Measurements from ENCODE around the gene ACP3.
"Not testable (repeated sequence)": the region's sequence is repeated elsewhere in the genome, so short reads cannot be mapped to it uniquely, and the experiment has no call there.

ACP3 gene

DNA sequence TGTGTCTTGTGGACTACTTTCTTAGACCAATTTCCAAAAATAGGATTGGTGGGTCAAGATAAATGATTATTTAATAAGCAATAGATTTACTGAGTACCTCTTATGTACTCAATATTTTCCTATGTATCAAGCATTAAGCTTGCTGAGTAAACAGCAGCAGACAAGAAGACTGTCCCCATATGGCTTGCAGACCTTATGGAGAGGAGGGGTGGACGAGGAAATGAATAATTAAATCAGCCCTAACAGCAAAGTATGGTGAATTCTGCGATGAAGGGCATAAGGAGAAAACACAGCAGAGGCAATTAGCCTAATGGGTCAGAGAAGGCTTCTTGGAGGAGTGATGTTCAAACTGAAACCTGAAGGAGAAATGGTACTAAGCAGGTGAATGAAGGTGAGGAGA is 45.1 kb downstream of the ACP3 start:
- no peaks in the 10 kb centered on the region for H3K36me3 Mint-ChIP-seq (ENCODE audit: low read depth)
- no peak overlapping the region for H3K27ac Mint-ChIP-seq
- no peak for DNase-seq
- H3K4me3 Mint-ChIP-seq: no peak overlapping the region
- H3K4me1 Mint-ChIP-seq (ENCODE audit: low read depth): no peaks in the 10 kb centered on the region
- peaks cover 19% of the 10 kb centered on the region for H3K27me3 Mint-ChIP-seq
- no peaks in the 10 kb centered on the region for H3K9me3 Mint-ChIP-seq

DNA sequence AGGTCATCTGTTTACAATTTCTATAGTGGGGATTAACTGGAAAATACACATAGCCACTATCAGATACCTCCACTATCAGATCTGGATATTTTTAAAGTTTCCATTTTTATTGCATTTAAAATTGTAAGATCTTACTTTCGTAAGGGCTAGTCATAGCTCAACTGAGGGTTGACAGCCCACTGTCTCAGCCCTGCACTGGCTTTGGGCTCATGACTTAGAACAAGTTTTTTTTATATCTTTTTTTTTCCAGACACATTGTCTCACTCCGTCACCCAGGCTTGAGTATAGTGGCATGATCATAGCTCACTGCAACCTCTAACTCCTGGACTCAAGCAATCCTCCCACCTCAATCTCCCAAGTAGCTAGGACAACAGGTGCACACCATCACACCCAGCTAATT is 51.3 kb downstream of the ACP3 start:
- Mint-ChIP-seq H3K4me3 (no peak overlapping the region), H3K27ac (peak overlapping the region; percentile 51), H3K4me1 (ENCODE audit: low read depth) (peaks cover 3% of the 10 kb centered on the region), H3K36me3 (ENCODE audit: low read depth) (no peaks in the 10 kb centered on the region), H3K27me3 (peaks cover 12% of the 10 kb centered on the region), H3K9me3 (no peaks in the 10 kb centered on the region)
- no peak for DNase-seq

DNA sequence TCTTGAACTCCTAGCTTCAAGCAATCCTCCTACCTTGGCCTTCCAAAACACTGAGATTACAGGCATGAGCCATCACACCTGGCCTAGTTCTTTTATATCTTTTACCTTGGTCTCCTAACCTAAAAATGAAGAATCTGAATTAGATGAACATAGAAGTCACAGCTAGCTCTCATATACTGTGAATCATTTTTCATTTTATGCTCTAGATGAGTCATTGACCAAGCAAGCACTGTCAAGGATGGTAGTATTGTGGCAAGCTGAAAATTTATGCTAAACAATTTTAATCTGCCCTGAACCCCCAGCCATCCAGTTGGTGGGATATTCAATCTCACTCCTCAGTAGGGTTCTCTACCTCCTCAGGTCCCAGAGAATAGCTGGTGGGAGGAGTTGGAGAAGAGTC is 51.8 kb downstream of the ACP3 start:
- Mint-ChIP-seq H3K27ac (peak overlapping the region; percentile 51), H3K36me3 (ENCODE audit: low read depth) (no peaks in the 10 kb centered on the region), H3K4me3 (no peak overlapping the region), H3K27me3 (peaks cover 12% of the 10 kb centered on the region), H3K4me1 (ENCODE audit: low read depth) (peaks cover 3% of the 10 kb centered on the region), H3K9me3 (no peaks in the 10 kb centered on the region)
- no peak for DNase-seq

DNA sequence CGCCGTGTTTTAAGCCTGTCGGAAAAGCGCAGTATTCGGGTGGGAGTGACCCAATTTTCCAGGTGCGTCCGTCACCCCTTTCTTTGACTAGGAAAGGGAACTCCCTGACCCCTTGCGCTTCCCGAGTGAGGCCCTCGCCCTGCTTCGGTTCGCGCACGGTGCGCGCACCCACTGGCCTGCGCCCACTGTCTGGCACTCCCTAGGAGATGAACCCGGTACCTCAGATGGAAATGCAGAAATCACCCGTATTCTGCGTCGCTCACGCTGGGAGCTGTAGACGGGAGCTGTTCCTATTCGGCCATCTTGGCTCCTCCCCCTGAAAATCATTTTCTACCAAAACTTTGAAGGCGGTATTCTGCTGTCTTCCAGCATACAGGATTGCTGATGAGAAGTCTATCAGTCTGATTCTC is 59.7 kb downstream of the ACP3 start:
- not testable (repeated sequence) for H3K36me3 Mint-ChIP-seq (ENCODE audit: low read depth); H3K4me1 Mint-ChIP-seq (ENCODE audit: low read depth); H3K9me3 Mint-ChIP-seq; DNase-seq; H3K27ac Mint-ChIP-seq
- Mint-ChIP-seq H3K27me3 (peaks cover 35% of the 10 kb centered on the region), H3K4me3 (peak overlapping the region; percentile 64)

DNA sequence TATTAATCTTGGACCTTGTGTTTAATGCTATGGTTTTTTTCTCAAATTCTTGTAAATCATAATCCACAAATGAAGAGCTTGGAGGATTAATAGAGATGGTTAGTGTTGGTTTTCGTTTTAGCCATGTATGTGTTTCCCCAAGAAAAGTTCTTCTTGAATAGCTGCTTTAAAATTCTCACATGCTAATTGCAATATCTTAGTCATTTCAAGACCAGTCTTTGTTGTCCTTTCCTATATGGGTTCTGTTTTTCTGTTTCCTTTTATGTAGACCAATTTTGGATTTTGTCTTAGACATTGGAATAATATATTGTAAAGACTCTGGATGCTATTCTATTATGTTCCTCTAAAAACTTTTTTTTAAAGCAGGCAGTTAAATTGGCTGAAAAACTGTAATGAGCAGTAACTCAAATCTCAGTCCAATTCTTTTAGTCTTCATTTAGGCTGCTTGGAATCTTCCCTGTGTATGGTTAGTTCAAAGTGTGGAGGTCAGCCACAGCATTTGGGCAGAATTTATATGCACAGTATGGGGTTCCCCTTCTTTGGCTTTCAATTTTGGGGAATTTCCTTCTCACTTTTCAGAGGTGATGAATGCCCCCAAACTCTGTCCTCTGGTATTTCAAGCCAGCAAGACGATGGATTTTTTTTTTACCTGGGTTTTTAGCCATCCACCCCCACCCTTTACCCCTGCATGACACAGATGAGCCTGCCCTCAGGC is 61.0 kb downstream of the ACP3 start:
- Mint-ChIP-seq H3K4me1 (ENCODE audit: low read depth) (no peaks in the 10 kb centered on the region), H3K27me3 (peaks cover 35% of the 10 kb centered on the region), H3K27ac (no peak overlapping the region), H3K9me3 (no peaks in the 10 kb centered on the region), H3K36me3 (ENCODE audit: low read depth) (no peaks in the 10 kb centered on the region), H3K4me3 (no peak overlapping the region)
- DNase-seq: no peak

DNA sequence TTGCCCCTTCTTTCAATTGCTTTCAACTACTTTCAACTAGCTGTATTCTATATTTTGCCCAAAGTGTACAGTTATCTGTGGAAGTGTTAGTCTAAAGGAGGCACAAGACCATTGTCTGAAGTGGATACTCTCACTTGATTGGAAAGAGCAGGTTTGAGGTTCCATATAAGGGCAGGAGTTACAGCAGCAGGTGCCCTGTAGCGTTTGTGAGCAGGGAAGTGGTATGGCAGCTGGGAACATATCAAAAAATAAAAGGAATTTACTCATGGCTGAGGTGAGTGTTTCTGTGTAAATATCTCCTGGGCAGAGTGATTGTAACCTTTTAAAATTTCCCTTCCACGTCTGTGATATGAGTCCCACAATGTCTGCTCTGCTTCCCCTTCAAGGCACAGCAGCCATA is 61.6 kb downstream of the ACP3 start:
- no peaks in the 10 kb centered on the region for H3K36me3 Mint-ChIP-seq (ENCODE audit: low read depth)
- no peak overlapping the region for H3K27ac Mint-ChIP-seq
- no peak overlapping the region for H3K4me3 Mint-ChIP-seq
- DNase-seq: no peak
- peaks cover 35% of the 10 kb centered on the region for H3K27me3 Mint-ChIP-seq
- no peaks in the 10 kb centered on the region for H3K9me3 Mint-ChIP-seq
- H3K4me1 Mint-ChIP-seq (ENCODE audit: low read depth): no peaks in the 10 kb centered on the region

DNA sequence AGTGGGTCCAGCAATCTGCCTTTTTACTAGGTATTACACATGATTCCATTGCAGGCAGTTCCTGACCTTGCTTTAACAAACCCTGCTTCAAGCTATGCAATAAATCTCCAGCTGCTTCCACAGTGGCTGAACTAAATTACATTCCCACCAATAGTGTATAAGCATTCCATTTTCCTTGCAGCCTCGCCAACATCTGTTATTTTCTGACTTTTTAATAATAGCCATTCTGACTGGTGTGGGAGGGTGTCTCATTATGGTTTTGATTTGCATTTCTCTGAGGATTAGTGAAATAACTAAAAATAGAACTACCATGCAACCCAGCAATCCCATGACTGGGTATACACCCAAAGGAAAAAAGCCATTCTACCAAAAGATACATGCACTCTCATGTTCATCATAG is 63.7 kb downstream of the ACP3 start:
- Mint-ChIP-seq H3K36me3 (ENCODE audit: low read depth) (no peaks in the 10 kb centered on the region), H3K27ac (no peak overlapping the region), H3K4me3 (no peak overlapping the region), H3K9me3 (no peaks in the 10 kb centered on the region), H3K4me1 (ENCODE audit: low read depth) (no peaks in the 10 kb centered on the region), H3K27me3 (peaks cover 35% of the 10 kb centered on the region)
- DNase-seq: no peak

DNA sequence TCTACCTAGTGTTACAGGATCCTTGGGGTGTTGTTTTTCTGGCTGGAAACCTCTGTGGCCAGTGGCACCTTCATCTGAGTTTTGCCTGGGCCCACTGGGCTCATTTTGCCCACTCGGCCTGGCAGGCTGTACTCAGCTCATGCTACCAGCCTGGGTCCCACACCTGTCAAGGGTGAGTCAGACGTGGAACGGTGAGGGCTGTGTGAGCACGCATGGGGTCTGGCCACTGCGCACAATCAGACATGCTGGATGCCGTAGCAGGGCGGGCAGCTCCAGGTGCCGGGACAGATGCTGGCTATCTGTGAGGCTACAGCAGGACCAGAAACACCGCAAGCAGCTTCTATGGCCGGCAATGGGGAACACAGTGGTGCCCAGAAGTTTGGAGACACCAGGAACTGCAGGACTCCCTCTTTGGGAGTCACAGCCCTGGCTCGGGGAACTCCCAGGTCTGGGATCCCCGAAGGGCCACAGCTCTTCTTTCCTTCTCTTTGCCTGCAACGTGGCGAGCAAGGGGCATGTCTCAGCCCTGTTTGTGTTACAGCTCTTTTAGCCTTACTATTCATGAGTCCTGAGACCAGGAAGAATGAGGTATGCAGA is 64.2 kb downstream of the ACP3 start:
- no peaks in the 10 kb centered on the region for H3K9me3 Mint-ChIP-seq
- DNase-seq: no peak
- no peak overlapping the region for H3K27ac Mint-ChIP-seq
- H3K27me3 Mint-ChIP-seq: peaks cover 35% of the 10 kb centered on the region
- H3K4me1 Mint-ChIP-seq (ENCODE audit: low read depth): no peaks in the 10 kb centered on the region
- no peaks in the 10 kb centered on the region for H3K36me3 Mint-ChIP-seq (ENCODE audit: low read depth)
- no peak overlapping the region for H3K4me3 Mint-ChIP-seq

DNA sequence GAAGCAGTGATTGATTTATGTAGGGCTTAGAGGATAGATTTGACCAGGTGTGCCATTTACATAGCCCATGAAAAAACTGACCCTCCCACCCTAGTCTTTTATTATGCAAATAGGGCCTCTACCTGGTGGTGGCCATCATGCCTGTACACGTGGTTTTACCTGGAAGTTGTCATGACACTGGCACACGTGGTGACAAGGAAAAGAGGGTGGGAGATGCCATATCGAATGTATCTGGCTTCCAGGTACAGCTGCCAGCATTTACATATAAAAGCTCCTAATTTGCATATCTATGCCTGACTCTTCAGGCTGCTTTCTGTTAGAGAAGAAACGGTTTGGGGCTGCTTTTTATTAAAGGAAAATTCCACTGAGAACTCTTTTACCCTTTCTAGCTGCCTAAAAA is 65.1 kb downstream of the ACP3 start:
- Mint-ChIP-seq H3K4me1 (ENCODE audit: low read depth) (no peaks in the 10 kb centered on the region), H3K36me3 (ENCODE audit: low read depth) (no peaks in the 10 kb centered on the region), H3K27ac (no peak overlapping the region), H3K27me3 (peaks cover 31% of the 10 kb centered on the region), H3K9me3 (no peaks in the 10 kb centered on the region), H3K4me3 (no peak overlapping the region)
- no peak for DNase-seq

DNA sequence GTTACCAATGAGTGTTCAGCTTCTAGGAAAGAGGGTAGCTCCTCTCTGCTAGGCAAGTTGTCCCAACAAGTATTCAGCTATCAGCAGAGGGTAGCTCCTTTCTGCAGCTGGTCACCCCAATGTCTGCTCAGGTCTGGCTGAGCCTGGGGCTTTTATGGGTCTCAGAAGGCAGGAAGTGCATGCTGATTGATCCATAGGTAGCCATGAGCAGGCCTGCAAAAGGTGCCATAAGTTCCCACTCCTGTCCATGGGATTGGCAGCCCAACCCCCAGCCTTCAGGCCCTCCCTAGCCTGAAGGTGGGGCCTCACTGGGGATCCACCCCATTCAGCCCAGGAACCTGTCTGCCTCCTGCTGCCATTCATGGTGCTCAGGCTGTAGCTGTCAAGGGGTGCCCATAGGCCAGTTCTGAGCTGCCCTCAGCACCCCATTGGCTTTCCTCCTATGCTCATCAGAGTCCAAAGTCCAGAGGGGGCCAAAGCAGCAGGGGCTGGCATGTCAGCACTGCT is 65.5 kb downstream of the ACP3 start:
- no peaks in the 10 kb centered on the region for H3K9me3 Mint-ChIP-seq
- peaks cover 26% of the 10 kb centered on the region for H3K27me3 Mint-ChIP-seq
- DNase-seq: no peak
- no peak overlapping the region for H3K4me3 Mint-ChIP-seq
- no peak overlapping the region for H3K27ac Mint-ChIP-seq
- H3K4me1 Mint-ChIP-seq (ENCODE audit: low read depth): no peaks in the 10 kb centered on the region
- H3K36me3 Mint-ChIP-seq (ENCODE audit: low read depth): no peaks in the 10 kb centered on the region

DNA sequence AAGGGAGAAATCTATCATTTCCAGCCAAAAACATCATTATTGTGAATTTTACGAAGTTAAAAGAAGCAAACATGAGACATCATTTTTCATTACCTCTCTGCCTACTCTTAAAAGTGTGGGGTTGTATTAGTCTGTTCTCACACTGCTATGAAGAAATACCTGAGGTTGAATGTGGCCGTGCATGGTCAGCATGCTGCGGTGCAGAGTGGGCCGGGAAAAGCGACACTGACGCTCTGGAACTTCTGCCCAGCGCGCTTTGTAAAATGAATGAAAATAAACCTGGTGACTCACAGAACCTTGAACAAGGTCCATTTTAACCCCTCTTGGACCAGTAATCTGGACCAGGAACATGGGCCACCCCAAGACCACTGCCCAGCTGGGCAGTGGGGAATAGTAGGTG is 69.1 kb downstream of the ACP3 start:
- Mint-ChIP-seq H3K27me3 (peaks cover 4% of the 10 kb centered on the region), H3K4me1 (ENCODE audit: low read depth) (no peaks in the 10 kb centered on the region), H3K4me3 (no peak overlapping the region), H3K36me3 (ENCODE audit: low read depth) (no peaks in the 10 kb centered on the region), H3K27ac (no peak overlapping the region), H3K9me3 (no peaks in the 10 kb centered on the region)
- DNase-seq: no peak

DNA sequence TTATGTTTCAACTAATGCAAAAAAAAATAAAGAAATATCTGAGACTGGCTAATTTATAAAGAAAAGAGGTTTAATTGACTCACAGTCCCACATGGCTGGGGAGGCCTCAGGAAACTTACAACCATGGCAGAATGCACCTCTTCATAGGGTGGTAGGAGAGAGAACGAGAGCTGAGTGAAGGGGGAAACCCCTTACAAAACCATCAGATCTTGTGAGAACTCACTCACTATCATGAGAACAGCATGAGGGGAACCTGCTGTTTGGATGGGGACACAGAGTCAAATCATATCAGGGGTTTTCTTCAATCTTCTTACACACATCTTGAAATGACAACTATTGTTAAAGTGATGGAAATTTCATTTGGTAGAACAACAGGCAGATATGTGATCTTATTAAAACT is 75.5 kb downstream of the ACP3 start:
- not testable (repeated sequence) for H3K36me3 Mint-ChIP-seq (ENCODE audit: low read depth); H3K27ac Mint-ChIP-seq; H3K9me3 Mint-ChIP-seq; DNase-seq; H3K27me3 Mint-ChIP-seq; H3K4me3 Mint-ChIP-seq; H3K4me1 Mint-ChIP-seq (ENCODE audit: low read depth)

DNA sequence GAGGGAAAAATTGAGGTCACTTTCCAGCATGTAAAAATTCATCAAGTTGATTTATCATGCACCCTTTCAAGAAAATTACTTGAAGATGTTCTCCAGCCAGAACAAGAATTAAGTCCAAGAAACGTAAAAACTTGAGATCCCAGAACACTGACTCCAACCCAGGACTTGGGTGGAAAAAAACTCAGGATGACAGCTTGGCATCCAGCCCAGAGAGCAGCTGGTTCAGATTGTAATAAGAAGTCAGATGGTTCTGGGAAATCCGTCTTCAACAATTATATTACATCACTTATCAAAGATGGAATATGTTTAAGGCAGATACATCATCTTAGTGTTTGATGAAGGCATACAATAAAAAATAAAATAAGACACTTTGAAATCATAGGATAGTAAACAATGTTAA is 77.1 kb downstream of the ACP3 start:
- Mint-ChIP-seq H3K4me1 (ENCODE audit: low read depth) (peaks cover 2% of the 10 kb centered on the region), H3K27me3 (no peaks in the 10 kb centered on the region), H3K36me3 (ENCODE audit: low read depth) (no peaks in the 10 kb centered on the region), H3K4me3 (no peak overlapping the region), H3K27ac (no peak overlapping the region), H3K9me3 (no peaks in the 10 kb centered on the region)
- no peak for DNase-seq

DNA sequence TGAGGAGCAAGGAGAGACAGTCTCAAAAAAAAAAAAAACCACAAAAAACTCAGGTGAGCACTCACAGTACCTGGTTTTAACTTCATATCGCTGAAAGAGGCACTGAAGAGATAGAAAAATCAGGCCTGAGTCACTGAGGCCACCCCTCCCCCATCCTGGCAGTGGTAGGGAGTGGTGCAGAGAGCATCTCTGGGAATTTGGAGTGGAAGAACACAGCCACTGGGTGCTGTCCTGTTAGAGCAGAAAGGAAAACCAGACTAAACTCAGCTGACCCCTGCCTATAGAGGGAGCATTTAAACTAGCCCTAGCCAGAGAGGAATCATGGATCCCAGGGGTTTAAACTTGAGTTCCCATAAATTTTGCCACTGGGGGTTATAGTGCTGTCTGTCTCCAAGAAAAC is 77.9 kb downstream of the ACP3 start:
- no peak overlapping the region for H3K4me3 Mint-ChIP-seq
- H3K36me3 Mint-ChIP-seq (ENCODE audit: low read depth): no peaks in the 10 kb centered on the region
- DNase-seq: no peak
- no peaks in the 10 kb centered on the region for H3K9me3 Mint-ChIP-seq
- H3K4me1 Mint-ChIP-seq (ENCODE audit: low read depth): peaks cover 2% of the 10 kb centered on the region
- H3K27ac Mint-ChIP-seq: no peak overlapping the region
- no peaks in the 10 kb centered on the region for H3K27me3 Mint-ChIP-seq

DNA sequence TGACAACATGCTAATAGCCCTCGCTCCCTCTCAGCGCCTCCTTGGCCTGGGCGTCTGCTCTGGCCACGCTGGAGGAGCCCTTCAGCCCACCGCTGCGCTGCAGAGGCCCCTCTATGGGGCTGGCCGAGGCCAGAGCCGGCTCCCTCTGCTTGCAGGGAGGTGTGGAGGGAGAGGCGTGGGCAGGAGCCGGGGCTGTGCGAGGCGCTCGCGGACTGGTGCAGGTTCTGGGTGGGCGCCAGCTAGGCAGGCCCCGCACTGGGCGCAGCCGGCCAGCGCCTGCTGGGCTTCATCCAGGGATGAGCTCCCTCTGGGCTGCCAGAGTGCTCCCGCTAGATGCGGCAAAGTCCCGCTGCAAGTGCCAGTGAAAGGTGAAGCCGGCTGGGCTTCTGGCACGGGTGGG is 79.0 kb downstream of the ACP3 start:
- Mint-ChIP-seq H3K27me3 (no peaks in the 10 kb centered on the region), H3K4me1 (ENCODE audit: low read depth) (peaks cover 2% of the 10 kb centered on the region), H3K9me3 (no peaks in the 10 kb centered on the region), H3K4me3 (no peak overlapping the region), H3K27ac (no peak overlapping the region), H3K36me3 (ENCODE audit: low read depth) (no peaks in the 10 kb centered on the region)
- DNase-seq: no peak
